ENCODE measurements around the gene TRMT13.
"Not testable (repeated sequence)": the region's sequence is repeated elsewhere in the genome, so short reads cannot be mapped to it uniquely, and the experiment has no call there.

The TRMT13 gene

GRCh38 chr1:100164216-100164615 lies 31.3 kb downstream of the TRMT13 start:
- DNase-seq, result no peak

DNA sequence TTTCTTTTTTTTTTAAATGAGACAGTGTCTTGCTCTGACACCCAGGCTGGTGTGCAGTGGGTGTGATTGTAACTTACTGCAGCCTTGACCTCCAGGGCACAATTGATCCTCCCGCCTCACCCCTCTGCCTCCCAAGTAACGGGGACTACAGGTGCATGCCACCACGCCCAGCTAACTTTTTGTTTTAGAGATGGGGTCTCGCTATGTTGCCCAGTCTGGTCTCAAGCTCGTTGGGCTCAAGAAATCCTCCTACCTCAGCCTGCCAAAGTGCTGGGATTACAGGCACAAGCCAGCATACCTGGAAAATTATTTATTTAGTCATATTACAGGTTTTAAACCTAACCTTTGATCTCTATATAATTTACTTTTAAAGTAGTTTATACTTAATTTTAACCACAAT lies 31.7 kb downstream of the TRMT13 start:
- no peak for DNase-seq

DNA sequence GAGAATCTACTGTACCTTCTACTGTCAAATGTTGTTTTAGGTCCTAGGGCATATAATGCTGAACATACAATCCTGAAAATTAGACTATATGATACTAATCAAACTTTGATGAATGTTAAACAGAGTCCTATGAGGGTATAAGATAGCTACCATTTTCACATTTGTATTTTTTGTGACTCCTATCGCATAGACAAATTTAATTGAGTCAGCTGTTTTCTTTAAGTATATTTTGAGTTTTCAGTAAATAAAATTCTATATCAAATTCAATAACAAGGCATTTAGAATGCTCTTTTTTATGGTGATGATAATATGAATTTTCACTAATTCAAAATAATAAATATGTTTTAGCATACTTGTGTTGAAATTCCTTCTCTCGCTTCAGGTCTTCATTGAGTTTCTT lies 35.1 kb downstream of the TRMT13 start:
- no peak for DNase-seq

GRCh38 chr1:100177295-100178041 lies 44.5 kb downstream of the TRMT13 start:
- DNase-seq, result no peak

- no peak for DNase-seq
These were observed 45.1 kb downstream of the TRMT13 start, which contains the start of gene LRRC39 for GRCh38 chr1:100178091-100178490. LRRC39 (minus strand) TSS chr1:100178256; CDS start chr1:100168516, 9,740 bp downstream.

- no peak for DNase-seq
These were observed 50.4 kb downstream of the TRMT13 start for GRCh38 chr1:100183370-100183769.

- DNase-seq, result no peak
These were observed 51.6 kb downstream of the TRMT13 start for GRCh38 chr1:100184536-100184935.

DNA sequence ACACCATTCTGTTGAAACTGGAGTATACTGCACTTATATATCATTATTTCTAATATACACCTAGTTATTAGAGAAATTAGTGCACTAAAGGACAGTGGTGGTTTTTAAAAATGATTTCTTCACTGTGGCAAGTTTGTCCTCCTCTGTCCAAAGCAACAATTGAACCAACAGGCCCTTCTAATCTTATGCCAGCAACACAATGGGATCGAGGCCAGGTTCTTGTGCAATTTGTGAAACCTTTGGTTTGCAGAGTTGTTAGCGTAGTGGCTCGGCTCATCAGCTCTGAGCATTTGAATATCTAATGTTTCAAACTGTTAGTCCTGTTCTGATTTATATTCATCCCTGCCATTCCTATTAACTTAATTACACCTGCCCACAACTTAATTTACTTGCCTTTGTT lies 54.9 kb downstream of the TRMT13 start:
- peak in 1 of 2 experiments; percentile 4 for DNase-seq

DNA sequence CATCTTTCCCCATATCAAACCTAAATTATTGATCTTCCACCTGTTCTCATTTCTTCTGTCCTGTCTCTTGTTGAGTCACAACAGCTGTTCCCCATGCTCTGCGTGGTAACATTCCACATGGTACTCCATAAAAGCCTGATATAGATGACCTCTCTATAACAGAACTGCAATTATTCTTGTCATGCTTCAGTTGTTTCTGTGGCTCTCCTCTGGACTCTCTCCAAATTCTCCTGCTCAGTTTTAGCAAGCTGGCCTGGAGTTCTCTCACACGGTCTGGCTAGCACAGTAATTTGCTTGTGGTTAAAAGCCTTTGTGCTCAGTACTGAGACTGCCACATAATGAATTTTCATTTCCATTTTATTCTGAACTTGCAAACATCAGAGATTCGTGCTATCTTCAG lies 55.7 kb downstream of the TRMT13 start:
- DNase-seq, result peak; percentile 71 to 92

DNA sequence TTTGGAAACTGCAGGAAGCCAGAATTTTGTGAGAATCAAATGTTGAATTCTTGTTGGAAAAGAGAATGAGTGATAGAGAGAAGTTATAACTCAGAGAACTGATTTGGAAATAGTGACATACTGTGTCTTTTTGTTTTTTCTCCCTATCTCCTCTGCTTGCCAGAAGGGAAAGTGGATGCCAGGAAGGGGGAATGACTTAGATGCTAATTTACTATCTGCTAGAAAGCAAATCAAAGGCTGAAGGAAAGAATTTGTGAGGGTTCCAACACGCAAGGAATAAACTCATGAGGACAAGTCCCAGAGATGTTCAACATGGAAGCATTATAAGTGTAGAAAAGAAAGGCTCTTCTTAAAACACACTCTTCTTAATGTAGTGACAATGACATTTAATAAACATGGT lies 65.6 kb downstream of the TRMT13 start:
- no peak for DNase-seq

DNA sequence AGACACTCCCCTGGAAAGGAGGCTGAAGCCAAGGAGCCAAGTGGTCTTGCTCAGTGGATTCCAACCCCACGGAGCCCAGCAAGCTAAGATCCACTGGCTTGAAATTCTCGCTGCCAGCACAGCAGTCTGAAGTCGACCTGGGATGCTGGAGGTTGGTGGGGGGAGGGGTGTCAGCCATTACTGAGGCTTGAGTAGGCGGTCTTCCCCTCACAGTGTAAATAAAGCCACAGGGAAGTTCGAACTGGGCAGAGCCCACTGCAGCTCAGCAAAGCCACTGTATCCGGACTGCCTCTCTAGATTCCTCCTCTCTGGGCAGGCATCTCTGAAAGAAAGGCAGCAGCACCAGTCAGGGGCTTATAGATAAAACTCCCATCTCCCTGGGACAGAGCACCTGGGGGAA lies 67.1 kb downstream of the TRMT13 start:
- DNase-seq, result not testable (repeated sequence)

Measured in NCI-H524 (cell line).